HG03575 (cell line): ENCODE data around the gene C1GALT1.
"Not testable (repeated sequence)": the region's sequence is repeated elsewhere in the genome, so short reads cannot be mapped to it uniquely, and the experiment has no call there.

ENCODE experiments used
- ATAC-seq: cut with Tn5 transposase; IDR thresholded peaks from one replicate; pipeline ENCODE4 v1.9.1; 2021; ENCODE audit not compliant: unreplicated experiment, insufficient number of reproducible peaks, low FRiP score; ENCODE audit errors: extremely low read depth

Gene C1GALT1

GRCh38 chr7:7191137-7191536 lies 8.8 kb downstream of the C1GALT1 start:
- no peak for ATAC-seq

DNA sequence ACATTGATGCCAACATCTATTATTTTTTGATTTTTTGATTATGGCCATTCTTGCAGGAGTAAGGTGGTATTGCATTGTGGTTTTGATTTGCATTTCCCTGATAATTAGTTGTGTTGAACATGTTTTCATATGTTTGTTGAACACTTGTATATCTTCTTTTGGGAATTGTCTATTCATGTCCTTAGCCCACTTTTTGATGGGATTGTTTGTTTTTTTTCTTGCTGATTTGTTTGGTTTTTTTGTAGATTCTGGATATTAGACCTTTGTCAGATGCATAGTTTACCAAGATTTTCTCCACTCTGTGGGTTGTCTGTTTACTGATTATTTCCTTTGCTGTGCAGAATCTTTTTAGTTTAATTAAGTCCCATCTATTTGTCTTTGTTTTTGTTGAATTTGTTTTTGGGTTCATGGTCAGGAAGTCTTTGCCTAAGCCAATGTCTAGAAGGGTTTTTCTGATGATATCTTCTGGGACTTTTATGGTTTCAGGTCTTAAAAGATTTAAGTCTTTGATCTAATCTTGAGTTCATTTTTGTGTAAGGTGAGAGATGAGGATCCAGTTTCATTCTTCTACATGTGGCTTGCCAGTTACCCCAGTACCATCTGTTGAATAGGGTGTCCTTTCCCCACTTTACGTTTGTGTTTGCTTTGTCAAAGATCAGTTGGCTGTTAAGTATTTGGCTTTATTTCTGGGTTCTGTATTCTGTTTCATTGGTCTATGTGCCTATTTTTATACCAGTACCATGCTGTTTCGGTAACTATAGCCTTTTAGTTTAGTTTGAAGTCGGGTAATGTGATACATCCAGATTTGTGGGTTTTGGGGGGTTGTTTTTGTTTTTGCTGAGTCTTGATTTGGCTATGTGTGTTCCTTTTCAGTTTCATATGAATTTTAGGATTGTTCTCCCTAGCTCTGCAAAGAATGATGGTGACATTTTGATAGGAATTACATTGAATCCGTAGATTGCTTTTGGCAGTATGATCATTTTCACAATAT lies 10.7 kb downstream of the C1GALT1 start:
- not testable (repeated sequence) for ATAC-seq

GRCh38 chr7:7199592-7199991 lies 17.2 kb downstream of the C1GALT1 start:
- not testable (repeated sequence) for ATAC-seq

GRCh38 chr7:7200255-7200654 lies 17.9 kb downstream of the C1GALT1 start:
- not testable (repeated sequence) for ATAC-seq

DNA sequence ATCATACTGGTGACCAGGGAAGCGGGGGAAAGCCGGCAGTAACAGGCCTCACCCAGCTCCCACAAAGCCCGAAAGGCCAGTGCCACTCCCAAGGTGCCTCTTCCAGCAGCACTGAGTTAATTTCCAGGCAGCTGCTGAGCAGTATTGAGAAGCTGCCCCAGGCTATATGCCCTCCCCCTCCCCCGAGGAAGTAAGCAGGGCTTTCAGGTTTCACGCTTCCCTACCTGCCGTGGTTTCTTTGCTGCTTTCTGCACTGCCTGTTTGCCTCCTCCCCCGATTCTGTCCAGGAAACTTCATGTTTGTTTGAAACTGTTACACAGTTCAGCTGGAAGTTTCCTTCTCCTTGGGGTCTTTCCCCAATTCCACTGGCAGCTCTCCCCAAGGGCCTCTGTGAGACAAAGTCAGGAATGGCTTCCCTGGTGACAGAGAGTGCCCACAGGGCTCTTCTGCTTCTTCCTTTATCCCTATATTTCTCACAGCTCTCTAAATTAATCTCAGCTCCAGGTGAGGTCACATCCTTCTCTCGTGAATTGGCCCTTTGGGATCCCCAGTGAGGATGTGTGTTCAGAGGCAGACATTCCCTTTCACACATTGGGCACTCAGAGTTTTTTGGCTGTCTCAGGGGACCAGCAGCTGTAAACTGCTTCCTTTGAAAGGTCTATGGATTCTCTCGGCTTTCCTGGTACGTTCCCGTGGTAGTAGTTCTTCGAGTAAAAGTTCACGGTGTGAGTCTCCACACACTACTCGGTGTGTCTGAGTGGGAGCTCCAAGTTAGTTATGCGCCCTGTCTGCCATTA lies 19.4 kb downstream of the C1GALT1 start:
- no peak for ATAC-seq

GRCh38 chr7:7202375-7202720 lies 20.0 kb downstream of the C1GALT1 start:
- ATAC-seq: no peak

- ATAC-seq: no peak
Observed at GRCh38 chr7:7203813-7204575, 21.6 kb downstream of the C1GALT1 start.

- ATAC-seq: no peak
Observed at GRCh38 chr7:7207876-7208275, 25.5 kb downstream of the C1GALT1 start.

DNA sequence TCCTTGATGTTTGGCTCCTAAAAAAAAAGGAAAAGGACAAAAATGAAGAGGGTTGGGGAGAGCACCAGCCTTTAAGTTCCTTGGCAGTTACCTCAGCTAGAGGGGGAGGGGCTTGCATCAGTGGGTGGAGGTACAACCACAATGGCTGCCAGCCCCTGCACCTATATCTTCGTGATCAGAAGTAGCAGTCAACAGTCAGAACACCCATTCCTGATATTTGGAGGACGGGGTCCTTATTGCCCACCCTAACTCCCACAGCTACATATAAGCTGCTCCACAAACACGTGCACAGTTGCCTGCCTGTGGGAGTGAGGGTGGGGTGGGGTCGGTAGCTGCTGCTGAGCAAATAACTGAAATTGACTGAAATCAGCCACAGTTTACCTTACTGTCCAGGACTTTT lies 26.2 kb downstream of the C1GALT1 start:
- no peak for ATAC-seq

GRCh38 chr7:7209412-7210050 lies 27.2 kb downstream of the C1GALT1 start:
- ATAC-seq: no peak

GRCh38 chr7:7210475-7211237 lies 28.3 kb downstream of the C1GALT1 start:
- ATAC-seq: no peak

GRCh38 chr7:7212612-7213011 lies 30.3 kb downstream of the C1GALT1 start:
- ATAC-seq: no peak

GRCh38 chr7:7214398-7215347 lies 32.3 kb downstream of the C1GALT1 start:
- ATAC-seq: no peak

GRCh38 chr7:7216279-7216678 lies 33.9 kb downstream of the C1GALT1 start:
- no peak for ATAC-seq

DNA sequence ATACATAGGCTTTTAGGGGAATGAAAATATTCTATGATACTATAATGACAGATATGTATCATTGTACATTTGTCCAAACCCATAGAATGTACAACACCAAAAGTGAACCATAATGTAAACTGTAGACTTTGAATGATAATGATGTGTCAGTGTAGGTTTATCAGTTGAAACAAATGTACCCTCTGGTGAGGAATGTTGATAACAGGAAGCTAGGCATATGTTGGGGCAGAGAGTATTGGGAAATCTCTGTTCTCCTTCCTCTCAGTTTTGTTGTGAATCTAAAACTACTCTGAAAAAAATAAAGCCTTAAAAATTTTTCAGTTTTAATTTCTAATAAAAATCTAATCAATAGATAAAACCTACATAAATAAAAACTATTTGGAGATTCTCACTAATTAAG lies 36.9 kb downstream of the C1GALT1 start:
- ATAC-seq: no peak

DNA sequence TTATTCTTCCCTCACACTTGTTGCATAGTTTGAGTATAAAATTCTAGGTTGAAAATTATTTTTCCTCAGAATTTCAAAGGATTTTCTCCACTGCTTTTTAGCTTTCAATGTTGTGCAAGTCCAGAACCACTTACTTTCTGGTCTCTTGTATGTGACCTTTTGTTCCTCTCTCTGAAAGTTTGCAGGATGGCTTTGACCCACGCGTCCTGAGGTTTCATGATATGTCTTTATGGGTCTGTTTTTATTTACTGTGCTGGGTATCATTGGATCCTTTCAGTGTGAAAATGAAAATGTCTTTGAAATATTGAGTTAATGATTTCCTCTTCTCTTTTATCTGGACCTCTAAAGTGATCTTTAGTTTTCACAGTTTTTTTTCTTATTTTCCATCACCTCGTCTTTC lies 38.5 kb downstream of the C1GALT1 start:
- no peak for ATAC-seq

DNA sequence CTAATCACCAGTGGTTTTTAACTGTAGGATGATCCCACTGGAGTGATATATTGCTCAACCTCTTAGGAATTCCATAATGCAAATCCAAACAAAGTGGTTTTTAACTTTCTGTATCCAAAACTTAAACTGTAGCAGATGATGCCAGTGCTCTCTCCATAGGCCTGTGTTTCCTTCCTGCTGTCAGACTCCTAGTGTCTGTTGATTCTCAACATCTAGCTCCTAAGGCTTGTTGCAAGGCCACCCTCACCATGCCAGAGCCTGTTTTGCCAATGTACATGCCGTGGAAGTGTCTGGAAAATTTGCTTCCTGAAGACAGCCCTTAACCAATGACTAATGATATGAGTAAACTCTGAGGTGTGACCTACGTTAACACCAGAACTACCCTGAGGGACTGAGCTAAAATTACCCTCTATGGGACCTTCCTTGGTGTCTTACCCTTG lies 39.3 kb downstream of the C1GALT1 start:
- no peak for ATAC-seq
